ENCODE data around the gene CA9. TPM values are rescaled to one million over a fixed set of nuclear protein-coding genes. Genes with fewer than 3 reads are reported as not detected.
A peak's percentile ranks its signal among the peaks of the same experiment; 100 is the strongest.

CA9 gene
- total RNA-seq, 1 donor from 2014 or later, result not detected

GRCh38 chr9:35666549-35666948, 7.2 kb upstream of the CA9 start:
- Histone ChIP-seq H2AFZ (ENCODE audit: low read depth, low read length) (no peak overlapping the region), H3K4me2 (ENCODE audit: low read length) (no peak overlapping the region), H3K79me2 (ENCODE audit: insufficient read depth, low read length) (no peaks in the 10 kb centered on the region), H3K27me3 (ENCODE audit: insufficient read depth, low read length) (no peaks in the 10 kb centered on the region), H3K9ac (ENCODE audit: low read length) (no peak overlapping the region), H3K4me1 (ENCODE audit: insufficient read depth, low read length) (peaks cover 21% of the 10 kb centered on the region), H3K27ac (ENCODE audit: low read depth, low read length) (no peak overlapping the region), H3K36me3 (ENCODE audit: insufficient read depth, low read length) (peaks cover 4% of the 10 kb centered on the region), H3K9me3 (ENCODE audit: insufficient read depth, low read depth, low read length) (no peaks in the 10 kb centered on the region), H4K20me1 (ENCODE audit: insufficient read depth, low read length) (no peaks in the 10 kb centered on the region), H3K4me3 (ENCODE audit: insufficient read depth, low read depth, low read length) (no peak overlapping the region)
- TF ChIP-seq EZH2 (IDR thresholded peaks at IDR 0.05; ENCODE audit: insufficient read depth, low read length), result no peak
- no peak for TF ChIP-seq CTCF (IDR thresholded peaks at IDR 0.05; ENCODE audit: insufficient read depth, low read depth, low read length)
- Mint-ChIP-seq H3K9me3 (ENCODE audit: unreplicated experiment) (no peaks in the 10 kb centered on the region), H3K4me1 (ENCODE audit: low read depth, unreplicated experiment) (peaks cover 10% of the 10 kb centered on the region), H3K27ac (ENCODE audit: unreplicated experiment) (no peak overlapping the region), H3K4me3 (ENCODE audit: unreplicated experiment) (no peak overlapping the region), H3K36me3 (ENCODE audit: low read depth, unreplicated experiment) (peaks cover 1% of the 10 kb centered on the region), H3K27me3 (ENCODE audit: low read depth, unreplicated experiment) (peaks cover 2% of the 10 kb centered on the region)
- no peak for DNase-seq (ENCODE audit: low read depth)
- no peak for FAIRE-seq

GRCh38 chr9:35667939-35668338, 5.8 kb upstream of the CA9 start:
- Mint-ChIP-seq H3K4me1 (ENCODE audit: low read depth, unreplicated experiment) (peaks cover 7% of the 10 kb centered on the region), H3K27me3 (ENCODE audit: low read depth, unreplicated experiment) (peaks cover 3% of the 10 kb centered on the region), H3K27ac (ENCODE audit: unreplicated experiment) (no peak overlapping the region), H3K4me3 (ENCODE audit: unreplicated experiment) (no peak overlapping the region), H3K36me3 (ENCODE audit: low read depth, unreplicated experiment) (peaks cover under 1% of the 10 kb centered on the region), H3K9me3 (ENCODE audit: unreplicated experiment) (no peaks in the 10 kb centered on the region)
- no peak overlapping the region for H3K9ac ChIP-seq (ENCODE audit: low read length)
- H2AFZ ChIP-seq (ENCODE audit: low read depth, low read length), result no peak overlapping the region
- H3K4me2 ChIP-seq (ENCODE audit: low read length), result no peak overlapping the region
- FAIRE-seq (no peak), DNase-seq (ENCODE audit: low read depth) (no peak)
- H3K79me2 ChIP-seq (ENCODE audit: insufficient read depth, low read length), result no peaks in the 10 kb centered on the region
- no peak for TF ChIP-seq CTCF (IDR thresholded peaks at IDR 0.05; ENCODE audit: insufficient read depth, low read depth, low read length)
- no peak for TF ChIP-seq EZH2 (IDR thresholded peaks at IDR 0.05; ENCODE audit: insufficient read depth, low read length)
- no peak overlapping the region for H3K27ac ChIP-seq (ENCODE audit: low read depth, low read length)
- no peaks in the 10 kb centered on the region for H4K20me1 ChIP-seq (ENCODE audit: insufficient read depth, low read length)
- H3K36me3 ChIP-seq (ENCODE audit: insufficient read depth, low read length), result no peaks in the 10 kb centered on the region
- no peaks in the 10 kb centered on the region for H3K9me3 ChIP-seq (ENCODE audit: insufficient read depth, low read depth, low read length)
- no peak overlapping the region for H3K4me3 ChIP-seq (ENCODE audit: insufficient read depth, low read depth, low read length)
- H3K27me3 ChIP-seq (ENCODE audit: insufficient read depth, low read length), result peaks cover under 1% of the 10 kb centered on the region
- H3K4me1 ChIP-seq (ENCODE audit: insufficient read depth, low read length), result peaks cover 21% of the 10 kb centered on the region

GRCh38 chr9:35669331-35670145, 4.2 kb upstream of the CA9 start:
- Mint-ChIP-seq H3K36me3 (ENCODE audit: low read depth, unreplicated experiment) (no peaks in the 10 kb centered on the region), H3K4me3 (ENCODE audit: unreplicated experiment) (no peak overlapping the region), H3K27ac (ENCODE audit: unreplicated experiment) (peak overlapping the region; percentile 49), H3K27me3 (ENCODE audit: low read depth, unreplicated experiment) (peaks cover 14% of the 10 kb centered on the region), H3K9me3 (ENCODE audit: unreplicated experiment) (no peaks in the 10 kb centered on the region), H3K4me1 (ENCODE audit: low read depth, unreplicated experiment) (peaks cover 7% of the 10 kb centered on the region)
- no peak for FAIRE-seq
- no peak overlapping the region for H3K9ac ChIP-seq (ENCODE audit: low read length)
- no peaks in the 10 kb centered on the region for H3K36me3 ChIP-seq (ENCODE audit: insufficient read depth, low read length)
- no peak for TF ChIP-seq EZH2 (IDR thresholded peaks at IDR 0.05; ENCODE audit: insufficient read depth, low read length)
- no peak for TF ChIP-seq CTCF (IDR thresholded peaks at IDR 0.05; ENCODE audit: insufficient read depth, low read depth, low read length)
- H4K20me1 ChIP-seq (ENCODE audit: insufficient read depth, low read length), result no peaks in the 10 kb centered on the region
- no peaks in the 10 kb centered on the region for H3K79me2 ChIP-seq (ENCODE audit: insufficient read depth, low read length)
- H2AFZ ChIP-seq (ENCODE audit: low read depth, low read length), result no peak overlapping the region
- peak; percentile 40 for DNase-seq (ENCODE audit: low read depth)
- H3K9me3 ChIP-seq (ENCODE audit: insufficient read depth, low read depth, low read length), result no peaks in the 10 kb centered on the region
- no peak overlapping the region for H3K4me3 ChIP-seq (ENCODE audit: insufficient read depth, low read depth, low read length)
- no peak overlapping the region for H3K27ac ChIP-seq (ENCODE audit: low read depth, low read length)
- H3K4me2 ChIP-seq (ENCODE audit: low read length), result no peak overlapping the region
- H3K27me3 ChIP-seq (ENCODE audit: insufficient read depth, low read length), result peaks cover 11% of the 10 kb centered on the region
- H3K4me1 ChIP-seq (ENCODE audit: insufficient read depth, low read length), result peaks cover 20% of the 10 kb centered on the region

Data from astrocyte (in vitro differentiated cells and primary cell).